ENCODE results near the gene DIDO1. TPM values are rescaled to one million over a fixed set of nuclear protein-coding genes. Genes with fewer than 3 reads are reported as not detected.

DIDO1 gene
- total RNA-seq, 2 experiments from 2014 or later, result 65.1 to 70.6 TPM

GRCh38 chr20:62927128-62927705 lies 912 bp upstream of the DIDO1 start:
- BruUV-seq (replicated peaks), result no TSS peak
- Histone ChIP-seq H3K4me3 (ENCODE audit: low read depth, low read length, poor library complexity, severe bottlenecking) (peak overlapping the region; percentile 92), H3K9me2 (ENCODE audit: insufficient read depth, low read length) (no peaks in the 10 kb centered on the region), H3K9me3 (ENCODE audit: low read length) (no peaks in the 10 kb centered on the region), H3K4me1 (ENCODE audit: insufficient read depth, low read length, poor library complexity, severe bottlenecking) (peaks cover 85% of the 10 kb centered on the region), H2AFZ (ENCODE audit: low read length) (no peak overlapping the region), H3K79me2 (ENCODE audit: insufficient read depth, low read depth, low read length) (peaks cover 92% of the 10 kb centered on the region), H3K4me2 (ENCODE audit: low read length) (peak overlapping the region; percentile 98), H3K27ac (ENCODE audit: low read depth, low read length, poor library complexity, severe bottlenecking) (peak overlapping the region; percentile 89), H3K36me3 (ENCODE audit: insufficient read depth, low read length) (peaks cover 36% of the 10 kb centered on the region; the same call in 1 of the 2 replicates), H4K20me1 (ENCODE audit: insufficient read depth, low read length) (peaks cover 41% of the 10 kb centered on the region)
- ChIA-PET POLR2A (interaction anchor here (0.7 to 1.1 kb wide), 2 partner anchors 8 to 9 kb away, joined by 3 to 5 read pairs; no protein-coding TSS in a partner anchor), CTCF (ENCODE audit: unreplicated experiment) (interaction anchor here (0.7 kb wide), 1 partner anchor 20 kb away, joined by 3 read pairs; no protein-coding TSS in a partner anchor)
- intact Hi-C loops (cut with micrococcal nuclease; ENCODE audit: unreplicated experiment), result no loop called here
- no peak for DNase-seq (ENCODE audit: low spot score)
- TF ChIP-seq CTCF (conservative IDR thresholded peaks at IDR 0.05; ENCODE audit: low read length) (no peak), EZH2phosphoT487 (IDR thresholded peaks at IDR 0.05; ENCODE audit: borderline replicate concordance, low read depth, low read length) (no peak)

- peak; percentile 71 for DNase-seq (ENCODE audit: low spot score)
- peaks cover 39% of the 10 kb centered on the region for H4K20me1 ChIP-seq (ENCODE audit: insufficient read depth, low read length)
- peaks cover 83% of the 10 kb centered on the region for H3K4me1 ChIP-seq (ENCODE audit: insufficient read depth, low read length, poor library complexity, severe bottlenecking)
- H3K36me3 ChIP-seq (ENCODE audit: insufficient read depth, low read length), result peaks cover 21% of the 10 kb centered on the region; the same call in 1 of the 2 replicates
- peak overlapping the region; percentile 98 for H3K4me2 ChIP-seq (ENCODE audit: low read length)
- H2AFZ ChIP-seq (ENCODE audit: low read length), result no peak overlapping the region
- intact Hi-C loops (cut with micrococcal nuclease; ENCODE audit: unreplicated experiment), result loop anchor here (1.0 kb wide), 1 partner anchor 18 kb away; no protein-coding TSS in a partner anchor
- peak overlapping the region; percentile 89 for H3K27ac ChIP-seq (ENCODE audit: low read depth, low read length, poor library complexity, severe bottlenecking)
- BruUV-seq (replicated peaks), result no TSS peak
- no peaks in the 10 kb centered on the region for H3K9me3 ChIP-seq (ENCODE audit: low read length)
- peak overlapping the region; percentile 92 for H3K4me3 ChIP-seq (ENCODE audit: low read depth, low read length, poor library complexity, severe bottlenecking)
- no peak for TF ChIP-seq CTCF (conservative IDR thresholded peaks at IDR 0.05; ENCODE audit: low read length)
- no peak for TF ChIP-seq EZH2phosphoT487 (IDR thresholded peaks at IDR 0.05; ENCODE audit: borderline replicate concordance, low read depth, low read length)
- POLR2A ChIA-PET, result interaction anchor here (1.1 to 1.4 kb wide), 2 partner anchors 11 to 28 kb away, joined by 3 to 4 read pairs; no protein-coding TSS in a partner anchor
- CTCF ChIA-PET (ENCODE audit: unreplicated experiment), result no interaction called here
- peaks cover 92% of the 10 kb centered on the region for H3K79me2 ChIP-seq (ENCODE audit: insufficient read depth, low read depth, low read length)
- H3K9me2 ChIP-seq (ENCODE audit: insufficient read depth, low read length), result no peaks in the 10 kb centered on the region
Observed at GRCh38 chr20:62925420-62926228, 681 bp downstream of the DIDO1 start.
